NCI-H345 (cell line): Measurements from ENCODE around the gene SFT2D3.

Experiments
- DNase-seq: peaks from one replicate; lab custom pipeline; 2025; lab: John Stamatoyannopoulos, UW

Gene SFT2D3

GRCh38 chr2:127707890-127708648 is 6.8 kb downstream of the SFT2D3 start:
- DNase-seq: no peak

GRCh38 chr2:127709336-127709735 is 8.0 kb downstream of the SFT2D3 start:
- no peak for DNase-seq

- no peak for DNase-seq
These were observed 11.7 kb downstream of the SFT2D3 start for GRCh38 chr2:127712999-127713398.

GRCh38 chr2:127713562-127713961 is 12.3 kb downstream of the SFT2D3 start:
- DNase-seq: no peak

- DNase-seq: no peak
These were observed 14.6 kb downstream of the SFT2D3 start for GRCh38 chr2:127715778-127716449.

- no peak for DNase-seq
These were observed 17.0 kb downstream of the SFT2D3 start for GRCh38 chr2:127718271-127718670.

- DNase-seq: no peak
These were observed 18.3 kb downstream of the SFT2D3 start for GRCh38 chr2:127719301-127720218.

- DNase-seq: no peak
These were observed 20.1 kb downstream of the SFT2D3 start for GRCh38 chr2:127721311-127721977.

- DNase-seq: no peak
These were observed 20.7 kb downstream of the SFT2D3 start for GRCh38 chr2:127721978-127722355.

GRCh38 chr2:127722807-127723206 is 21.5 kb downstream of the SFT2D3 start:
- no peak for DNase-seq

- DNase-seq: no peak
These were observed 25.0 kb downstream of the SFT2D3 start for GRCh38 chr2:127726158-127726880.

GRCh38 chr2:127733113-127733815 is 32.0 kb downstream of the SFT2D3 start:
- no peak for DNase-seq

GRCh38 chr2:127733816-127734537 is 32.7 kb downstream of the SFT2D3 start:
- no peak for DNase-seq

- no peak for DNase-seq
These were observed 33.7 kb downstream of the SFT2D3 start for GRCh38 chr2:127735044-127735443.

GRCh38 chr2:127735537-127736399 is 34.5 kb downstream of the SFT2D3 start:
- no peak for DNase-seq

- no peak for DNase-seq
These were observed 36.6 kb downstream of the SFT2D3 start for GRCh38 chr2:127737892-127738291.

- no peak for DNase-seq
These were observed 38.5 kb downstream of the SFT2D3 start for GRCh38 chr2:127739800-127740199.

GRCh38 chr2:127740665-127741288 is 39.5 kb downstream of the SFT2D3 start:
- no peak for DNase-seq
